Lung (tissue), 12 donors: ENCODE measurements around the gene BBS10. TPM values are rescaled to one million over a fixed set of nuclear protein-coding genes. Genes with fewer than 3 reads are reported as not detected.
"Not testable (repeated sequence)": the region's sequence is repeated elsewhere in the genome, so short reads cannot be mapped to it uniquely, and the experiment has no call there.

Experiments used
- ATAC-seq: fragments of 200-7000 bp; cut with Tn5 transposase; one replicate; pipeline ENCODE4 v1.9.1; 2020; ENCODE audit warnings: moderate number of reproducible peaks; ENCODE audit not compliant: insufficient read depth, low FRiP score
- DNase-seq, 3 donors: peaks; one replicate each; pipeline ENCODE4 v3.0.0-alpha.2; 2013 to 2017
- H3K27ac ChIP-seq, 2 donors: one replicate each; pipeline ENCODE4 v1.5.1; 2013; ENCODE audit warnings: mild to moderate bottlenecking in 2 of 2, moderate library complexity in 2 of 2, control low read depth in 1 of 2, inconsistent platforms in 1 of 2, low read depth in 1 of 2, low read length in 1 of 2
- H3K27me3 ChIP-seq, 3 donors: one replicate each; pipeline ENCODE4 v1.5.1; 2013; ENCODE audit warnings: low read length in 2 of 3; ENCODE audit not compliant: control insufficient read depth in 3 of 3, insufficient read depth in 3 of 3
- H3K36me3 ChIP-seq, 4 donors: one replicate each; pipeline ENCODE4 v1.5.1; 2013; ENCODE audit warnings: low read length in 4 of 4, mild to moderate bottlenecking in 1 of 4, moderate library complexity in 1 of 4; ENCODE audit not compliant: control insufficient read depth in 4 of 4, insufficient read depth in 4 of 4
- H3K4me1 ChIP-seq, 5 donors: one replicate each; pipeline ENCODE4 v1.5.1; 2013; ENCODE audit warnings: low read length in 5 of 5, mild to moderate bottlenecking in 2 of 5, moderate library complexity in 1 of 5; ENCODE audit not compliant: control insufficient read depth in 5 of 5, insufficient read depth in 5 of 5
- H3K4me3 ChIP-seq: one replicate; pipeline ENCODE4 v1.5.1; 2013; ENCODE audit warnings: mild to moderate bottlenecking, control low read depth, moderate library complexity
- H3K9ac ChIP-seq, 2 donors: one replicate each; pipeline ENCODE4 v1.5.1; 2013; ENCODE audit warnings: low read length in 2 of 2, control low read depth in 1 of 2; ENCODE audit not compliant: insufficient read depth in 1 of 2
- H3K9me3 ChIP-seq, 4 donors: one replicate each; pipeline ENCODE4 v1.5.1; 2013; ENCODE audit warnings: low read length in 3 of 4, mild to moderate bottlenecking in 1 of 4, moderate library complexity in 1 of 4; ENCODE audit not compliant: control insufficient read depth in 4 of 4, insufficient read depth in 3 of 4
- WGBS, 2 donors: extraction: QIAGEN DNeasy Blood & Tissue Kit; methylation state at CpG; one replicate each; pipeline ENCODE4 v1.1.7; 2013; 5-methylcytosine and 5-hydroxymethylcytosine counted together
- polyA plus RNA-seq, 2 donors: library from polyadenylated mRNA; stranded (reverse); fragments of 200-250 nt; gene quantifications; one replicate each; pipeline ENCODE4 v1.2.1, GENCODE V29; 2013
- total RNA-seq, 2 donors: library from RNA; depleted of rRNA in 1 of 2; stranded (reverse); fragments of >200 nt in 1 of 2; gene quantifications; one replicate each; pipeline ENCODE4 v1.2.1, GENCODE V29; 2014 to 2021
- TF ChIP-seq, protein P1 (sequence below): IDR thresholded peaks from 2 replicates; pipeline ENCODE4 v1.5.1; 2012; ENCODE audit warnings: mild to moderate bottlenecking; ENCODE audit errors: control extremely low read depth, extremely low read depth
- donor health status: control.
- donor health status: control.
- donor health status: Bipolar disorder and iron deficiency.
- donor health status: healthy.
- donor health status: DM: yes; HTN: yes; CAD: no.

The BBS10 gene
- total and polyA plus RNA-seq, 4 donors = 5.1 to 28.9 (median 8.8) TPM

DNA sequence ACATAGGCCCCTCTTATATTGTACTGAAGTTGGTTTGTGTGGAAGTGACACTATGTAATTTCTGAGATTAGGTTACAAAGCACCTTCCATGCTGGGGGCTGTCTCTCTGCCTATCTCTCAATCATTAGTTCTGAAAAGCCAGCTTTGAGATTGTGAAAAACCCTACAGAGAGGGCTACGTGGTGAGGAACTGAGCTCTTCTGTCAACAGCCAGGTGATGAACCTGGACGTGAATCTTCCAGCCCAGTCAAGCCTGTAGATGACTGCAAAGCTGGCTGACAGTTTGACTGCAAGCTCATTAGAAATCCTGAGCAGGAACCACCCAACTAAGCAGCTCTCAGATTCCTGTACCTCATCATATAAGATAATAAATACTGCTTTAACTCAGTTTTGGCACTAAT is 36.3 kb upstream of the BBS10 start:
- TF ChIP-seq, protein P1, sequence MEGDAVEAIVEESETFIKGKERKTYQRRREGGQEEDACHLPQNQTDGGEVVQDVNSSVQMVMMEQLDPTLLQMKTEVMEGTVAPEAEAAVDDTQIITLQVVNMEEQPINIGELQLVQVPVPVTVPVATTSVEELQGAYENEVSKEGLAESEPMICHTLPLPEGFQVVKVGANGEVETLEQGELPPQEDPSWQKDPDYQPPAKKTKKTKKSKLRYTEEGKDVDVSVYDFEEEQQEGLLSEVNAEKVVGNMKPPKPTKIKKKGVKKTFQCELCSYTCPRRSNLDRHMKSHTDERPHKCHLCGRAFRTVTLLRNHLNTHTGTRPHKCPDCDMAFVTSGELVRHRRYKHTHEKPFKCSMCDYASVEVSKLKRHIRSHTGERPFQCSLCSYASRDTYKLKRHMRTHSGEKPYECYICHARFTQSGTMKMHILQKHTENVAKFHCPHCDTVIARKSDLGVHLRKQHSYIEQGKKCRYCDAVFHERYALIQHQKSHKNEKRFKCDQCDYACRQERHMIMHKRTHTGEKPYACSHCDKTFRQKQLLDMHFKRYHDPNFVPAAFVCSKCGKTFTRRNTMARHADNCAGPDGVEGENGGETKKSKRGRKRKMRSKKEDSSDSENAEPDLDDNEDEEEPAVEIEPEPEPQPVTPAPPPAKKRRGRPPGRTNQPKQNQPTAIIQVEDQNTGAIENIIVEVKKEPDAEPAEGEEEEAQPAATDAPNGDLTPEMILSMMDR = no peak
- Histone ChIP-seq H3K4me1 (peaks cover 0 to 1% (median 0%) of the 10 kb centered on the region in 5 donors), H3K27me3 (no peaks in the 10 kb centered on the region), H3K4me3 (no peak overlapping the region), H3K9ac (no peak overlapping the region), H3K36me3 (peaks cover 12 to 34% (median 20%) of the 10 kb centered on the region in 4 donors), H3K27ac (no peak overlapping the region), H3K9me3 (no peaks in the 10 kb centered on the region)
- ATAC-seq (no peak), DNase-seq (no peak)
- 93 to 95% methylated on average over 2 of the region's 2 CpGs for WGBS, 2 donors

DNA sequence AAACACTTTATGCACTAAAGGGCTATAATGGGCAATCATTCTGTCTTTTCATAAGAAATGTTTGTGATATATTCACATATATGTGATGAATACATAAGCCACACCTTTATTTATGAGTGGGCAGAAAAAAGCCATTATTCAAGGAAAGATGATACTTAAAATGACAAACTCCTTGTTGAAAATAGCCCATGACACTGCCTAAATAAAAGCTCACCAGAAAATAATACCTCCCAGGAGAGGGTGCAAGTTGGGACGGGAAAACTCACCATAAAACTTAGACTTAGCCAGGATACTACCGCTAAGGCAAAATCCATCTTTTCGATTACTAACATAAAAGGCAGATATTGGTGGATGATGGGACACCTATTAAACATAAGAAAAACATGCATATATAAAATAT is 35.8 kb upstream of the BBS10 start:
- no peak overlapping the region for H3K9ac ChIP-seq
- TF ChIP-seq, protein P1 = no peak
- H3K27me3 ChIP-seq = no peaks in the 10 kb centered on the region
- H3K27ac ChIP-seq = no peak overlapping the region
- DNase-seq (no peak), ATAC-seq (no peak)
- peaks cover 11 to 31% (median 16%) of the 10 kb centered on the region in 4 donors for H3K36me3 ChIP-seq
- H3K9me3 ChIP-seq = no peaks in the 10 kb centered on the region
- 95 to 97% methylated on average over 3 of the region's 3 CpGs for WGBS, 2 donors
- peaks cover 0 to 1% (median 0%) of the 10 kb centered on the region in 5 donors for H3K4me1 ChIP-seq
- H3K4me3 ChIP-seq = no peak overlapping the region

DNA sequence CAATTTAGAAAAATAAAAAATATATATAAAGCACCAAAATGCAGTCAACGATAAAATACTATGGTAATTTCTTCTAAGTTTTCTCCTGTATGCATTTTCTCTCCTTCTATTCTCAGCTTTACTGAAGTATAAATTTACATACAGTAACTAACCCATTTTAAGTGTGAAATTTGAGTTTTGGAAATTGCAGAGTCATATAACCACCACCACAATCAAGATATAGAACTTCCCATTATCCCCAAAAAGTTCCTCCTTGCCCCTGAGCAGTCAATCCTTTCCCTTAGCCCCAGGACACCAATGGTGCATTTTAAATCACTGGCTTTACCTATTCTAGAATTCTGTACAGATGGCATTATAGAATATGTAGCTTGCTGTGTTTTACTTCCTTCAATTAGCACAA is 31.0 kb upstream of the BBS10 start:
- H3K9me3 ChIP-seq = no peaks in the 10 kb centered on the region
- peaks cover 6 to 13% (median 8%) of the 10 kb centered on the region in 4 donors for H3K36me3 ChIP-seq
- no peak overlapping the region for H3K9ac ChIP-seq
- ATAC-seq = no peak
- DNase-seq = no peak
- H3K4me1 ChIP-seq = peaks cover 0 to 1% (median 0%) of the 10 kb centered on the region in 5 donors
- H3K27me3 ChIP-seq = no peaks in the 10 kb centered on the region
- no peak overlapping the region for H3K4me3 ChIP-seq
- TF ChIP-seq, protein P1 = no peak
- H3K27ac ChIP-seq = no peak overlapping the region
- WGBS, 2 donors = 98 to 99% methylated on average over 1 of the region's 1 CpG

DNA sequence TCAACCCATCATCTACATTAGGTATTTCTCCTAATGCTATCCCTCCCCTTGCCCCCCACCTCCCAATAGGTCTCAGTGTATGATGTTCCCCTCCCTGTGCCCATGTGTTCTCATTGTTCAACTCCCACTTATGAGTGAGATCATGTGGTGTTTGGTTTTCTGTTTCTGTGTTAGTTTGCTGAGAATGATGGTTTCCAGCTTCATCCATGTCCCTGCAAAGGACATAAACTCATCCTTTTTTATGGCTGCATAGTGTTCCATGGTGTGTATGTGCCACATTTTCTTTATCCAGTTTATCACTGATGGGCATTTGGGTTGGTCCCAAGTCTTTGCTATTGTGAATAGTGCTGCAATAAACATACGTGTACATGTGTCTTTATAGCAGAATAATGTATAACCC is 28.7 kb upstream of the BBS10 start:
- not testable (repeated sequence) for H3K9ac ChIP-seq, H3K9me3 ChIP-seq, H3K27me3 ChIP-seq, H3K4me1 ChIP-seq, DNase-seq, H3K4me3 ChIP-seq, ATAC-seq, H3K27ac ChIP-seq
- WGBS, 2 donors = 96 to 100% methylated on average over 1 of the region's 1 CpG
- H3K36me3 ChIP-seq = peaks cover 6 to 16% (median 7%) of the 10 kb centered on the region in 4 donors
